ENCODE measurements around the gene RAD17. TPM values are rescaled to one million over a fixed set of nuclear protein-coding genes. Genes with fewer than 3 reads are reported as not detected.
"Not testable (repeated sequence)": the region's sequence is repeated elsewhere in the genome, so short reads cannot be mapped to it uniquely, and the experiment has no call there.

The RAD17 gene
- polyA plus RNA-seq, 3 donors, result 9.1 to 11.6 (median 9.6) TPM

DNA sequence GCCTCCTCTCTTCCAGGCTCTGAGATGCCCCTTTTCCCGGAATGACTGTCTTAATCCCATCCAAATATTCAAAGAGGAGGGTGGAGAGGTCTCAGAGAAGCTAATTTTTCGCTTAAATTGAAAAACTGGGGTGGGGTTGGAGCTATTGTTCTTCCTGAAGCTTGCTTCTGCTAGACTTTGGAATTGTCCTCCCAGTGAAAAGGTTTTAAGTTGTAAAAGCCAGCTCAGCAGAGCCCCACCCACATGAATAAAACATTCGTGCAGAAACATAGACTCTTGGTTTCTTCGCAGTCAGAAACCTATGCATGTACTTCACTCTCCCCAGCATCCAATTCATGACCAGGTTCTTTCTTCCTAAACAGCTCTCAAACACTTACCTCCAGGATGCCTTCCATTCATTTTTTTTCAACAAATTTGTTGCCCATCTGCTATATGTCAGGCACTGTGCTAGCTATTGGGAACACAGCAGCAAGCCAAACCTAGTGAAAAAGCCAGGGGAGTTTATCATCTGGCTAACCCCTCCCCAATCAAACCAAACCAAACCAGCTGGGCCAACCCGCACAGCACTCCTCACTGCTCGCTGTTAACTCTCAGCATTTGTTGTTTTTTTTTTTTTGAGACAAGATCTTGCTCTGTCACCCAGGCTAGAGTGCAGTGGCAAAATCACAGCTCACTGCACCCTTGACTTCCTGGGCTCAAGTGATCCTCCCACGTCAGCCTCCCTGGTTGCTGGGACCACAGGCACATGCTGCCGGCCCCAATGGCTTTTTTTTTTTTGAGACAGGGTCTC lies 85.0 kb downstream of the RAD17 start:
- peaks cover 1 to 4% (median 1%) of the 10 kb centered on the region in 3 donors for H3K27me3 Mint-ChIP-seq (ENCODE audit: low read depth in 3 of 3)

DNA sequence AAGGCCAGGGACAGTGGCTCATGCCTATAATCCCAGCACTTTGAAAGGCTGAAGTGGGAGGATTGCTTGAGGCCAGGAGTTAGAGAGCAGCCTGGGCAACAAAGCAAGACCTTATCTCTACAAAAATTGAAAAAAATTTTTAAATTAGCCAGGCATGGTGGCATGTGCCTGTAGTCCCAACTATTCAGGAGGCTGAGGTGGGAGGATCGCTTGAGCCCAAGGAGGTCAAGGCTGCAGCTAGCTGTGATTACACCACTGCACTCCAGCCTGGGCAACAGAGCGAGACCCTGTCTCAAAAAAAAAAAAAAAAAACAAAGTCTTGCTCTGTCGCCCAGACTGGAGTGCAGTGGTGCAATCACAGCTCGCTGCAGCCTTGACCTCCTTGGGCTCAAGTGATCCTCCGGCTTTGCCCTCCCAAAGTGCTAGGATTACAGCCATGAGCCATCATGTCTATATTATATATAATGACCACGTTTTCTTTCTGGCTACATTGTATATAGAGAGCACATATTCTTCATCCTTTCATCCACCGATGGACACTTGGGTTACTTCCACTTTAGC lies 85.9 kb downstream of the RAD17 start:
- H3K4me1 Mint-ChIP-seq; H3K36me3 Mint-ChIP-seq; H3K9me3 ChIP-seq (replicated peaks in 1 of 2; ENCODE audit: control insufficient read depth in 1 of 2, insufficient read depth in 1 of 2, low read length in 2 of 2); H3K9ac ChIP-seq (ENCODE audit: insufficient read depth, low read length, poor library complexity, severe bottlenecking); H3K27ac ChIP-seq (ENCODE audit: low read depth in 1 of 2, low read length in 2 of 2); H3K27me3 Mint-ChIP-seq (ENCODE audit: low read depth in 3 of 3); H3K79me2 ChIP-seq (ENCODE audit: insufficient read depth, low read length); H3K4me1 ChIP-seq (ENCODE audit: control insufficient read depth in 1 of 2, insufficient read depth in 2 of 2, low read length in 2 of 2); H3K4me2 ChIP-seq (replicated peaks; ENCODE audit: extremely low read depth, low read length, poor library complexity, severe bottlenecking); H4K20me1 ChIP-seq (ENCODE audit: insufficient read depth, low read length); H3K27me3 ChIP-seq (ENCODE audit: control insufficient read depth in 2 of 2, insufficient read depth in 2 of 2, low read length in 2 of 2); H3K9me3 Mint-ChIP-seq; H3K36me3 ChIP-seq (replicated peaks in 1 of 2; ENCODE audit: control insufficient read depth in 1 of 2, insufficient read depth in 2 of 2, low read length in 2 of 2); H3K27ac Mint-ChIP-seq; DNase-seq; intact Hi-C loops (cut with micrococcal nuclease); H3K4me3 Mint-ChIP-seq; H2AFZ ChIP-seq (ENCODE audit: insufficient read depth, low read depth, low read length, poor library complexity, severe bottlenecking); H3K4me3 ChIP-seq (replicated peaks in 1 of 3; ENCODE audit: low read depth in 2 of 3, low read length in 3 of 3): not testable (repeated sequence)
- WGBS (ENCODE audit: insufficient coverage), result no CpG with 5 or more reads among the region's 7 CpGs

More for the DNA sequence above, 85.0 kb downstream of the RAD17 start:
- Histone ChIP-seq H3K79me2 (ENCODE audit: insufficient read depth, low read length) (no peaks in the 10 kb centered on the region), H2AFZ (ENCODE audit: insufficient read depth, low read depth, low read length, poor library complexity, severe bottlenecking) (no peak overlapping the region), H3K4me3 (replicated peaks in 1 of 3; ENCODE audit: low read depth in 2 of 3, low read length in 3 of 3) (no peak overlapping the region), H3K9me3 (replicated peaks in 1 of 2; ENCODE audit: control insufficient read depth in 1 of 2, insufficient read depth in 1 of 2, low read length in 2 of 2) (no peaks in the 10 kb centered on the region), H3K27ac (ENCODE audit: low read depth in 1 of 2, low read length in 2 of 2) (no peak overlapping the region), H3K9ac (ENCODE audit: insufficient read depth, low read length, poor library complexity, severe bottlenecking) (no peak overlapping the region), H3K4me2 (replicated peaks; ENCODE audit: extremely low read depth, low read length, poor library complexity, severe bottlenecking) (no peak overlapping the region), H4K20me1 (ENCODE audit: insufficient read depth, low read length) (no peaks in the 10 kb centered on the region), H3K27me3 (ENCODE audit: control insufficient read depth in 2 of 2, insufficient read depth in 2 of 2, low read length in 2 of 2) (no peaks in the 10 kb centered on the region), H3K36me3 (replicated peaks in 1 of 2; ENCODE audit: control insufficient read depth in 1 of 2, insufficient read depth in 2 of 2, low read length in 2 of 2) (no peaks in the 10 kb centered on the region), H3K4me1 (ENCODE audit: control insufficient read depth in 1 of 2, insufficient read depth in 2 of 2, low read length in 2 of 2) (no peaks in the 10 kb centered on the region)
- Mint-ChIP-seq H3K4me3 (no peak overlapping the region), H3K9me3 (peaks cover 0 to 9% (median 1%) of the 10 kb centered on the region in 7 donors), H3K27ac (no peak overlapping the region), H3K36me3 (no peaks in the 10 kb centered on the region), H3K4me1 (peaks cover 2% of the 10 kb centered on the region)
- WGBS (ENCODE audit: insufficient coverage), result 76% methylated on average over 5 of the region's 8 CpGs
- TF ChIP-seq, protein P1, sequence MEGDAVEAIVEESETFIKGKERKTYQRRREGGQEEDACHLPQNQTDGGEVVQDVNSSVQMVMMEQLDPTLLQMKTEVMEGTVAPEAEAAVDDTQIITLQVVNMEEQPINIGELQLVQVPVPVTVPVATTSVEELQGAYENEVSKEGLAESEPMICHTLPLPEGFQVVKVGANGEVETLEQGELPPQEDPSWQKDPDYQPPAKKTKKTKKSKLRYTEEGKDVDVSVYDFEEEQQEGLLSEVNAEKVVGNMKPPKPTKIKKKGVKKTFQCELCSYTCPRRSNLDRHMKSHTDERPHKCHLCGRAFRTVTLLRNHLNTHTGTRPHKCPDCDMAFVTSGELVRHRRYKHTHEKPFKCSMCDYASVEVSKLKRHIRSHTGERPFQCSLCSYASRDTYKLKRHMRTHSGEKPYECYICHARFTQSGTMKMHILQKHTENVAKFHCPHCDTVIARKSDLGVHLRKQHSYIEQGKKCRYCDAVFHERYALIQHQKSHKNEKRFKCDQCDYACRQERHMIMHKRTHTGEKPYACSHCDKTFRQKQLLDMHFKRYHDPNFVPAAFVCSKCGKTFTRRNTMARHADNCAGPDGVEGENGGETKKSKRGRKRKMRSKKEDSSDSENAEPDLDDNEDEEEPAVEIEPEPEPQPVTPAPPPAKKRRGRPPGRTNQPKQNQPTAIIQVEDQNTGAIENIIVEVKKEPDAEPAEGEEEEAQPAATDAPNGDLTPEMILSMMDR (IDR thresholded peaks at IDR 0.05), result no peak
- DNase-seq, result no peak
- intact Hi-C loops (cut with micrococcal nuclease), result no loop called here
